ENCODE data around the gene TRAPPC2L. TPM values are rescaled to one million over a fixed set of nuclear protein-coding genes. Genes with fewer than 3 reads are reported as not detected.

TRAPPC2L gene
- total RNA-seq, 1 experiment from 2014 or later: 101 TPM

GRCh38 chr16:88811769-88812512 lies 45.0 kb upstream of the TRAPPC2L start, which contains the start of gene APRT:
Gene APRT (minus strand): TSS chr16:88811928. CDS start chr16:88811899, 29 bp downstream.
- CTCF ChIA-PET: interaction anchor here (0.7 kb wide), 1 partner anchor 355 kb away, joined by 3 read pairs; no protein-coding TSS in a partner anchor
- POLR2A ChIA-PET (ENCODE audit: unreplicated experiment): interaction anchor here (0.6 to 0.7 kb wide), 3 partner anchors 52 to 359 kb away, joined by 3 to 9 read pairs (median 3); no protein-coding TSS in a partner anchor

GRCh38 chr16:88812513-88813268 lies 44.2 kb upstream of the TRAPPC2L start:
- Histone ChIP-seq H3K4me1 (replicated peaks; ENCODE audit: insufficient read depth) (peaks cover 16% of the 10 kb centered on the region; the same call in 1 of the 2 replicates), H3K4me3 (peak overlapping the region; percentile 91), H3K4me2 (peak overlapping the region; percentile 90), H3F3A (ENCODE audit: insufficient read depth, low read depth) (peaks cover 57% of the 10 kb centered on the region), H3K27me3 (ENCODE audit: insufficient read depth, low read depth) (no peaks in the 10 kb centered on the region), H3K27ac (peak overlapping the region; percentile 48), H4K20me1 (ENCODE audit: insufficient read depth) (peaks cover 25% of the 10 kb centered on the region), H3K9me2 (ENCODE audit: insufficient read depth) (no peaks in the 10 kb centered on the region), H2AFZ (peak overlapping the region; percentile 81), H3K9me3 (ENCODE audit: insufficient read depth, low read depth) (no peaks in the 10 kb centered on the region), H3K36me3 (ENCODE audit: low read depth) (peaks cover 11% of the 10 kb centered on the region; the same call in 1 of the 2 replicates), H3K79me2 (ENCODE audit: low read depth) (peaks cover 32% of the 10 kb centered on the region)
- TF ChIP-seq EZH2 (IDR thresholded peaks at IDR 0.05; ENCODE audit: low read depth): no peak
- peak; percentile 5; the same call in 1 of the 2 replicates for TF ChIP-seq CTCF (conservative IDR thresholded peaks at IDR 0.05)
- BruUV-seq (replicated peaks): no TSS peak
- POLR2A ChIA-PET (ENCODE audit: unreplicated experiment): interaction anchor here (0.6 kb wide), 1 partner anchor 28 kb away, joined by 4 read pairs; no protein-coding TSS in a partner anchor
- CTCF ChIA-PET: interaction anchor here (0.6 to 0.7 kb wide), 2 partner anchors 270 to 354 kb away, joined by 3 to 9 read pairs; no protein-coding TSS in a partner anchor
- intact Hi-C loops (cut with micrococcal nuclease; ENCODE audit: unreplicated experiment): loop anchor here (1.0 to 5.0 kb wide), 3 partner anchors 45 to 404 kb away; partner anchors contain the start of genes SNAI3 and TRAPPC2L
- DNase-seq: peak in 1 of 2 experiments; percentile 56

More at GRCh38 chr16:88811769-88812512, 45.0 kb upstream of the TRAPPC2L start, which contains the start of gene APRT:
- Histone ChIP-seq H3K4me3 (peak within 1 kb of the TSS; percentile 91), H3K36me3 (ENCODE audit: low read depth) (peaks cover 11% of the 10 kb centered on the region; the same call in 1 of the 2 replicates), H3K27me3 (ENCODE audit: insufficient read depth, low read depth) (no peaks in the 10 kb centered on the region), H3K4me1 (replicated peaks; ENCODE audit: insufficient read depth) (peaks cover 16% of the 10 kb centered on the region; the same call in 1 of the 2 replicates), H3K79me2 (ENCODE audit: low read depth) (peaks cover 32% of the 10 kb centered on the region), H3K9me3 (ENCODE audit: insufficient read depth, low read depth) (no peaks in the 10 kb centered on the region), H3F3A (ENCODE audit: insufficient read depth, low read depth) (peaks cover 60% of the 10 kb centered on the region), H3K27ac (peak within 1 kb of the TSS; percentile 78), H3K4me2 (peak within 1 kb of the TSS; percentile 90), H4K20me1 (ENCODE audit: insufficient read depth) (peaks cover 25% of the 10 kb centered on the region), H3K9me2 (ENCODE audit: insufficient read depth) (no peaks in the 10 kb centered on the region), H2AFZ (peak within 1 kb of the TSS; percentile 81)
- BruUV-seq (replicated peaks): TSS peak; percentile 2
- TF ChIP-seq EZH2 (IDR thresholded peaks at IDR 0.05; ENCODE audit: low read depth) (no peak), CTCF (conservative IDR thresholded peaks at IDR 0.05) (peak; percentile 45; the same call in 1 of the 2 replicates)
- DNase-seq: peak; percentile 85 to 99
- intact Hi-C loops (cut with micrococcal nuclease; ENCODE audit: unreplicated experiment): loop anchor here (1.0 to 5.0 kb wide), 3 partner anchors 45 to 404 kb away; partner anchors contain the start of genes SNAI3 and TRAPPC2L
